Immature natural killer cell (primary cell): ENCODE results near the gene ANAPC10. TPM values are rescaled to one million over a fixed set of nuclear protein-coding genes. Genes with fewer than 3 reads are reported as not detected.
"Not testable (repeated sequence)": the region's sequence is repeated elsewhere in the genome, so short reads cannot be mapped to it uniquely, and the experiment has no call there.

Source experiments
- DNase-seq, 3 donors: peaks; one replicate each; pipeline ENCODE4 v3.0.0; 2022; ENCODE audit warnings: mixed read lengths in 1 of 3
- H3K27ac Mint-ChIP-seq, 6 donors: one replicate each; pipeline ENCODE4 v1.8.0; 2020; ENCODE audit warnings: mixed read lengths in 6 of 6, mild to moderate bottlenecking in 5 of 6, inconsistent platforms in 4 of 6, moderate library complexity in 3 of 6
- H3K27me3 Mint-ChIP-seq, 3 donors: one replicate each; pipeline ENCODE4 v1.8.0; 2020 to 2021; ENCODE audit warnings: low read depth in 3 of 3, mild to moderate bottlenecking in 3 of 3, mixed read lengths in 3 of 3, moderate library complexity in 3 of 3, inconsistent platforms in 1 of 3
- H3K36me3 Mint-ChIP-seq, 3 donors: one replicate each; pipeline ENCODE4 v1.8.0; 2020; ENCODE audit warnings: mixed read lengths in 3 of 3, inconsistent platforms in 2 of 3, mild to moderate bottlenecking in 2 of 3
- H3K4me1 Mint-ChIP-seq, 2 donors: one replicate each; pipeline ENCODE4 v1.8.0; 2020; ENCODE audit warnings: inconsistent platforms in 2 of 2, mild to moderate bottlenecking in 2 of 2, mixed read lengths in 2 of 2, moderate library complexity in 1 of 2
- H3K4me3 Mint-ChIP-seq, 5 donors: one replicate each; pipeline ENCODE4 v1.8.0; 2020; ENCODE audit warnings: mild to moderate bottlenecking in 5 of 5, mixed read lengths in 5 of 5, inconsistent platforms in 3 of 5, moderate library complexity in 3 of 5
- H3K9me3 Mint-ChIP-seq, 6 donors: one replicate each; pipeline ENCODE4 v1.8.0; 2020; ENCODE audit warnings: mild to moderate bottlenecking in 6 of 6, mixed read lengths in 6 of 6, inconsistent platforms in 4 of 6, moderate library complexity in 3 of 6
- polyA plus RNA-seq, 3 donors: library from polyadenylated mRNA; unstranded; fragments of 300-500 nt; fragmentation: Illumina TruSeq; gene quantifications; one replicate each; pipeline ENCODE4 v1.2.3, GENCODE V29; 2021

Gene ANAPC10, protein sequence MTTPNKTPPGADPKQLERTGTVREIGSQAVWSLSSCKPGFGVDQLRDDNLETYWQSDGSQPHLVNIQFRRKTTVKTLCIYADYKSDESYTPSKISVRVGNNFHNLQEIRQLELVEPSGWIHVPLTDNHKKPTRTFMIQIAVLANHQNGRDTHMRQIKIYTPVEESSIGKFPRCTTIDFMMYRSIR
- 10 to 100 TPM; 32.6 to 39.7 (median 33.0) TPM for polyA plus RNA-seq

GRCh38 chr4:145097821-145098674 is at the start of gene ANAPC10, which contains the start of gene ABCE1:
TSS of gene ANAPC10 (minus strand) at chr4:145098196. CDS start at chr4:145096099, 2,097 bp downstream.
TSS of gene ABCE1 (plus strand) at chr4:145098311. CDS start at chr4:145104413, 6,102 bp downstream.
- Mint-ChIP-seq H3K9me3 (no peaks in the 10 kb centered on the region), H3K4me3 (peak within 1 kb of the TSS; percentile 90 to 98 (median 92)), H3K4me1 (peaks cover 37 to 58% of the 10 kb centered on the region in 2 donors), H3K27ac (peak within 1 kb of the TSS; percentile 94 to 98 (median 97)), H3K27me3 (peaks cover 9 to 13% (median 11%) of the 10 kb centered on the region in 3 donors), H3K36me3 (peaks cover 19 to 23% (median 20%) of the 10 kb centered on the region in 3 donors)
- DNase-seq = peak; percentile 93 to 95 (median 94)

DNA sequence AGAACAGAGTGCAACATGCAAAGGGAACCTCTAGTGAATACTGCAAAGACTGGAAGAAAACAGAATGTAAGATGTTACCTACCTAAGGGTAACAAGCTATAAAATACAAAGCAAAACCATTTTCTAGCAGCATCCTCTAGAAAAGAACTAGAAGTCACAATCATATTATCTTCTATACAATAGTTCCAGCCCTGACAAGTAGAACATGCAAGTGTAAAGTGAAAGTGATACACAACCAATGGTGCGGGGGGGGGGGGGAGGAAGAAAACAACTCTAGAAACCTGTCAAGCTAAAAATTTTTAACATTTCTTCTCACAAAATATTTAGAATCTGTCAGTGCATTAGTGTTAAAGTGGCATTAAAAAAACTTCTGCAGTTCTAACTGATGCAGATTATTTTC is 38.2 kb upstream of the ANAPC10 start:
- not testable (repeated sequence) for H3K27me3 Mint-ChIP-seq, H3K9me3 Mint-ChIP-seq
- peak overlapping the region; percentile 2 to 61 (median 27) for H3K4me3 Mint-ChIP-seq
- H3K4me1 Mint-ChIP-seq = peaks cover 20 to 30% of the 10 kb centered on the region in 2 donors
- peaks cover 8 to 34% (median 20%) of the 10 kb centered on the region in 3 donors for H3K36me3 Mint-ChIP-seq
- peak in 1 of 3 donors; percentile 7 for DNase-seq
- peak overlapping the region in 5 of 6 donors; percentile 53 to 70 (median 57) for H3K27ac Mint-ChIP-seq

GRCh38 chr4:145132511-145133098 is 34.6 kb upstream of the ANAPC10 start:
- peaks cover 0 to 4% (median 0%) of the 10 kb centered on the region in 3 donors for H3K27me3 Mint-ChIP-seq
- DNase-seq = no peak
- peak overlapping the region; percentile 4 to 71 (median 39) for H3K27ac Mint-ChIP-seq
- peaks cover 0 to 14% (median 11%) of the 10 kb centered on the region in 3 donors for H3K36me3 Mint-ChIP-seq
- no peak overlapping the region for H3K4me3 Mint-ChIP-seq
- no peaks in the 10 kb centered on the region for H3K9me3 Mint-ChIP-seq
- H3K4me1 Mint-ChIP-seq = peaks cover 22 to 36% of the 10 kb centered on the region in 2 donors

DNA sequence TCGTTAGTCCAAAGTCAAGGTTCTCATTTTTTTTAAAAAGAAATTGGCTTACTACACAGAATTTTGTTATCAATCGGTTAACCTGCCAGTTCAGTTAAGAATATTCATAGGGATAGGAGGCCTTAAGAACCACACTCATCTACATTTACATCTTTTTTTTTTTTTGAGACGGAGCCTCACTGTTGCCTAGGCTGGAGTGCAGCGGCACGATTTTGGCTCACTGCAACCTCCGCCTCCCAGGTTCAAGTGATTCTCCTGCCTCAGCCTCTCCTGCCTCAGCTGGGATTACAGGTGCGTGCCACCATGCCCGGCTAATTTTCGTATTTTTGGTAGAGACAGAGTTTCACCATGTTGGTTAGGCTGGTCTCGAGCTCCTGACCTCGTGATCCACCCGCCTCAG is 33.9 kb upstream of the ANAPC10 start:
- peaks cover 0 to 10% (median 8%) of the 10 kb centered on the region in 3 donors for H3K36me3 Mint-ChIP-seq
- H3K9me3 Mint-ChIP-seq = no peaks in the 10 kb centered on the region
- peaks cover 0 to 3% (median 0%) of the 10 kb centered on the region in 3 donors for H3K27me3 Mint-ChIP-seq
- peak overlapping the region in 1 of 6 donors; percentile 58 for H3K27ac Mint-ChIP-seq
- H3K4me1 Mint-ChIP-seq = peaks cover 19 to 36% of the 10 kb centered on the region in 2 donors
- no peak for DNase-seq
- H3K4me3 Mint-ChIP-seq = no peak overlapping the region

- H3K4me3 Mint-ChIP-seq = no peak overlapping the region
- H3K27me3 Mint-ChIP-seq = peaks cover 0 to 5% (median 0%) of the 10 kb centered on the region in 3 donors
- H3K36me3 Mint-ChIP-seq = peaks cover 0 to 19% (median 11%) of the 10 kb centered on the region in 3 donors
- peak overlapping the region; percentile 9 to 70 (median 50) for H3K27ac Mint-ChIP-seq
- H3K9me3 Mint-ChIP-seq = no peaks in the 10 kb centered on the region
- DNase-seq = no peak
- H3K4me1 Mint-ChIP-seq = peaks cover 25 to 36% of the 10 kb centered on the region in 2 donors
Observed at GRCh38 chr4:145130788-145131399, 32.9 kb upstream of the ANAPC10 start.

- H3K27me3 Mint-ChIP-seq = peaks cover 0 to 5% (median 0%) of the 10 kb centered on the region in 3 donors
- H3K9me3 Mint-ChIP-seq = no peaks in the 10 kb centered on the region
- no peak for DNase-seq
- peak overlapping the region in 3 of 6 donors; percentile 40 to 68 (median 61) for H3K27ac Mint-ChIP-seq
- H3K4me1 Mint-ChIP-seq = peaks cover 26 to 36% of the 10 kb centered on the region in 2 donors
- no peak overlapping the region for H3K4me3 Mint-ChIP-seq
- H3K36me3 Mint-ChIP-seq = peaks cover 0 to 20% (median 14%) of the 10 kb centered on the region in 3 donors
Observed at GRCh38 chr4:145130130-145130529, 32.1 kb upstream of the ANAPC10 start.

GRCh38 chr4:145125396-145125795 is 27.4 kb upstream of the ANAPC10 start:
- Mint-ChIP-seq H3K4me1 (peaks cover 15 to 22% of the 10 kb centered on the region in 2 donors), H3K36me3 (peaks cover 3 to 26% (median 18%) of the 10 kb centered on the region in 3 donors), H3K27me3 (peaks cover 0 to 3% (median 0%) of the 10 kb centered on the region in 3 donors), H3K9me3 (no peaks in the 10 kb centered on the region), H3K27ac (peak overlapping the region; percentile 60 to 96 (median 94)), H3K4me3 (peak overlapping the region in 2 of 5 donors; percentile 67 to 78)
- DNase-seq = no peak

- Mint-ChIP-seq H3K27ac (no peak overlapping the region), H3K27me3 (no peaks in the 10 kb centered on the region), H3K4me1 (no peaks in the 10 kb centered on the region), H3K36me3 (peaks cover 21 to 51% (median 40%) of the 10 kb centered on the region in 3 donors), H3K9me3 (no peaks in the 10 kb centered on the region), H3K4me3 (no peak overlapping the region)
- no peak for DNase-seq
Observed at GRCh38 chr4:145108128-145108527, 10.1 kb upstream of the ANAPC10 start.

- peaks cover 12 to 42% (median 32%) of the 10 kb centered on the region in 3 donors for H3K36me3 Mint-ChIP-seq
- no peaks in the 10 kb centered on the region for H3K27me3 Mint-ChIP-seq
- no peak for DNase-seq
- H3K27ac Mint-ChIP-seq = no peak overlapping the region
- H3K4me3 Mint-ChIP-seq = no peak overlapping the region
- no peaks in the 10 kb centered on the region for H3K9me3 Mint-ChIP-seq
- H3K4me1 Mint-ChIP-seq = no peaks in the 10 kb centered on the region
Observed at GRCh38 chr4:145107126-145107525, 9.1 kb upstream of the ANAPC10 start.

- peaks cover 5 to 13% (median 8%) of the 10 kb centered on the region in 3 donors for H3K36me3 Mint-ChIP-seq
- no peaks in the 10 kb centered on the region for H3K9me3 Mint-ChIP-seq
- no peak overlapping the region for H3K4me3 Mint-ChIP-seq
- peaks cover 14 to 15% of the 10 kb centered on the region in 2 donors for H3K4me1 Mint-ChIP-seq
- no peak for DNase-seq
- peaks cover 0 to under 1% (median 0%) of the 10 kb centered on the region in 3 donors for H3K27me3 Mint-ChIP-seq
- H3K27ac Mint-ChIP-seq = no peak overlapping the region
Observed at GRCh38 chr4:145103496-145103895, 5.5 kb upstream of the ANAPC10 start.

DNA sequence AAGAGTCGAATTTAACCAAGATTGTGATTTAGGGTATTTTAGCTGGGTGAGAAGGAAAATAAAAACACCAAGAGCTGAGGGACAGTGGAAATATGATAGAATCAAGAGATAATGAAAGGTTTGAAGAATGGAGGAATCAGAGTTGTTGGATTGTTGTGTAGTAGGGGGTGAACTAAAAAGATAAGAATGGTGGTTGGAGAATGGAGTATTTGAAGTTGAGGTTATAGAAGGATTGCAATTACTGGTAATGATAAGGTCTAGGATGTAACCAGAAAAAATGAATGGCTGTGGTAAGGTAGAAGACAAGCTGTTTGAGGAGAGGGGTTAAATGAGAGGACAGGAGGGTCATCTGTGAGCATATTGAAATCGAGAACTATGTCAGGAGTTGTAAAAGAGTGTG is 4.6 kb upstream of the ANAPC10 start:
- Mint-ChIP-seq H3K36me3 (peaks cover 5 to 9% (median 7%) of the 10 kb centered on the region in 3 donors), H3K4me3 (no peak overlapping the region), H3K9me3 (no peaks in the 10 kb centered on the region), H3K4me1 (peaks cover 22 to 23% of the 10 kb centered on the region in 2 donors), H3K27me3 (peaks cover 6 to 9% (median 8%) of the 10 kb centered on the region in 3 donors), H3K27ac (no peak overlapping the region)
- DNase-seq = no peak

DNA sequence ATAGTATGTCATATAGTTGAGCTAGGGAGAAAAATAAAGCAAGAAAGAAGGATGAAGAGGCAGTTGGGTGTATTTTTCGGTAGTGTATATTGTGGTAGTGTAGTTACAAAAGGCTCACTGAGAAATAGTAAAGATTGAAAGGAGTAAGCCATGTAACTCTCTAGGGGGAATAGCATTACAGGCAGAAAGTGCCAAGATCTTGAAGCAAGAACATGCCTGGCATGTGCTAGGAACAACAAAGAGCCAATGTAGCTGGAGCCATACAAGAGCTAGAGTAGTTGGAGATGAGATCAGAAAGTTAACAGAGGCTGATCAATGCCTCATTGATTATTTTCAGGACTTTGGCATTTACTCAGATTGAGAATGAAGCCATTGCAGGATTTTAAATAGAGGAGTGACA is 3.1 kb upstream of the ANAPC10 start:
- DNase-seq = no peak
- no peaks in the 10 kb centered on the region for H3K36me3 Mint-ChIP-seq
- H3K27me3 Mint-ChIP-seq = peaks cover 9 to 13% (median 11%) of the 10 kb centered on the region in 3 donors
- no peak overlapping the region for H3K4me3 Mint-ChIP-seq
- H3K27ac Mint-ChIP-seq = no peak overlapping the region
- no peaks in the 10 kb centered on the region for H3K9me3 Mint-ChIP-seq
- peaks cover 29 to 31% of the 10 kb centered on the region in 2 donors for H3K4me1 Mint-ChIP-seq

GRCh38 chr4:145099653-145100052 is 1.7 kb upstream of the ANAPC10 start:
- H3K27me3 Mint-ChIP-seq = peaks cover 9 to 13% (median 11%) of the 10 kb centered on the region in 3 donors
- DNase-seq = no peak
- peaks cover 37 to 42% of the 10 kb centered on the region in 2 donors for H3K4me1 Mint-ChIP-seq
- peak overlapping the region; percentile 47 to 92 (median 92) for H3K4me3 Mint-ChIP-seq
- H3K36me3 Mint-ChIP-seq = peaks cover 3 to 7% (median 4%) of the 10 kb centered on the region in 3 donors
- no peaks in the 10 kb centered on the region for H3K9me3 Mint-ChIP-seq
- peak overlapping the region in 5 of 6 donors; percentile 12 to 94 (median 70) for H3K27ac Mint-ChIP-seq
